GM20000 (cell line): Measurements from ENCODE around the gene B9D1.

ENCODE experiments used
- DNase-seq: peaks from one replicate; pipeline ENCODE4 v3.0.0; 2012; ENCODE audit warnings: low spot score
- TF ChIP-seq, protein P1 (sequence below): IDR thresholded peaks from 2 replicates; pipeline ENCODE4 v1.5.1; 2012; ENCODE audit warnings: mild to moderate bottlenecking, control low read depth; ENCODE audit errors: extremely low read depth, missing control alignments

B9D1 gene

DNA sequence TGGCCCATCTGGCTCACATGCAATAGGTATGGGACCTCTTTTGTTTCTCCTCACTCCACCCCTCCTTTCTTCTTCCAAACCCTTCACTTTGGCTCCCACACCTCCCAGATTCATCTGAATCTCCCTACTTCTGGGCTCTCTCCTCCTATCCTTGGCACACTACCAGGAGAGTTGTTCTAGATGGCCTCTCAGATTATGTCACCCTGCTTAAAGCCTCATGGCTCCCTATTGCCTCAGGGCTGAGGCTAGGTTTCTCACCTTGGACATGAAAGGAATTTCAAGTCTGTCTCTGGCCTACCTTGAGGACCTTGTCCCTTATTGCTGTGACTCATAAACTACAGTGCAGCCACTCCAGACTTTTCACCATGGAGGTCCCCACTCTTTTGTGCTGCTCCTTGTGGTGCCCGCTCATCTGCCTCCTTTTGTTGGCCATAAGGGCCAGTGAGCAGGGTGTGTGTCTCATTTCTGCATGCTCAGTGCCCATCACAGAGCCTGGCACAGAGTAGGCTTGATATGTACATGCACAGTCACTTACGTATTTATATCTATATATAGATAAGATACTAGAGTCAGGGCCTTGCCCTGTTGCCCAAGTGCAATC is 25.5 kb upstream of the B9D1 start:
- TF ChIP-seq, protein P1, sequence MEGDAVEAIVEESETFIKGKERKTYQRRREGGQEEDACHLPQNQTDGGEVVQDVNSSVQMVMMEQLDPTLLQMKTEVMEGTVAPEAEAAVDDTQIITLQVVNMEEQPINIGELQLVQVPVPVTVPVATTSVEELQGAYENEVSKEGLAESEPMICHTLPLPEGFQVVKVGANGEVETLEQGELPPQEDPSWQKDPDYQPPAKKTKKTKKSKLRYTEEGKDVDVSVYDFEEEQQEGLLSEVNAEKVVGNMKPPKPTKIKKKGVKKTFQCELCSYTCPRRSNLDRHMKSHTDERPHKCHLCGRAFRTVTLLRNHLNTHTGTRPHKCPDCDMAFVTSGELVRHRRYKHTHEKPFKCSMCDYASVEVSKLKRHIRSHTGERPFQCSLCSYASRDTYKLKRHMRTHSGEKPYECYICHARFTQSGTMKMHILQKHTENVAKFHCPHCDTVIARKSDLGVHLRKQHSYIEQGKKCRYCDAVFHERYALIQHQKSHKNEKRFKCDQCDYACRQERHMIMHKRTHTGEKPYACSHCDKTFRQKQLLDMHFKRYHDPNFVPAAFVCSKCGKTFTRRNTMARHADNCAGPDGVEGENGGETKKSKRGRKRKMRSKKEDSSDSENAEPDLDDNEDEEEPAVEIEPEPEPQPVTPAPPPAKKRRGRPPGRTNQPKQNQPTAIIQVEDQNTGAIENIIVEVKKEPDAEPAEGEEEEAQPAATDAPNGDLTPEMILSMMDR = no peak
- DNase-seq = no peak

DNA sequence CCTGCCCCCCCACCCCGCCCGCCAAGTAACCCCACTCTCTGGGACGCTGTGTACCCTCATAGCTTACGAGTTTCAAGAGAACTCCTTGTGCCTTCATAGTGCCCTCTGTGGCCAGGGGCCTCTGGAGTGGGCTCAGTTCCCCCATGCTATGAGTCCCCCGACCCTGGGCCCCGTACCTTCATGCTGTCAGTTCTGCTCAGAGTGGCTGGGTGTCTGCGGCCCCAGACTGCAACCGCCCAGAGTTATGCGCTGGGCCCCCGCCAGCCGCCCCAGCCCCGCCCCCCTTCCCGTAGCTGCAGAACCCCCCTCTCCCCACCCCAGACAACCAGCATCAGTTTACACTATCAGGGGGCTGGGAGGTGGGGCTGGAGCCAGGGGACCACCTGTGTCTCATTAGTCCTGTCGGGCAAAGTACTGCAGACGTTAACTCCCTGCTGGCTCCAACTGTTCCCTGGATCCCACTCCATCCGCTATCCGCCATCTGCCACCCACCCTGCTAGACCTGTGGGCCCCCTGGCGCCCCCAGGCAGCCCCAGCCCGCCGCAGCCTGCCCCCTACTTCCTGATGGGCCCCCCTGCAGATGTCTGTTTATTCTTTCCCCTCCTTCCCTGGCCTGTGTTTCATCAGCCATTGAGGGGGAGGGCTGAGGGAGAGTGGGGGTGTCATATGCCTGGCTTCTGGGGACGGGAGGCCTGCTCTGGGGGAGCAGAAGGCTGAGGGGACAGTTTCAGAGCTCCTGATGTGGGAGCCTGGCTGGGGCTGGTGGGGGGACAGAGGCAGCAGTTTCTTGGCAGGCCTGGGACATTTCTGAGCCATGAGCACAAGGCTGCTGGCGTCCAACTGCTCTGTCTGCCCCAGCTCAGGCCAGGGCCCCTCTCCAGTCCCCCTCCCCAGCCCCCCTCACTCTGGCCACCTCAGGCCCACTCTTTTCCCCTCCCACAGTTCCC is 24.7 kb upstream of the B9D1 start, which contains the start of gene MFAP4:
TSS of gene MFAP4 (minus strand) at position 217 of the 947 bp plus-strand sequence. CDS start at position 182, 35 bp downstream.
- DNase-seq = no peak
- TF ChIP-seq, protein P1 = no peak

DNA sequence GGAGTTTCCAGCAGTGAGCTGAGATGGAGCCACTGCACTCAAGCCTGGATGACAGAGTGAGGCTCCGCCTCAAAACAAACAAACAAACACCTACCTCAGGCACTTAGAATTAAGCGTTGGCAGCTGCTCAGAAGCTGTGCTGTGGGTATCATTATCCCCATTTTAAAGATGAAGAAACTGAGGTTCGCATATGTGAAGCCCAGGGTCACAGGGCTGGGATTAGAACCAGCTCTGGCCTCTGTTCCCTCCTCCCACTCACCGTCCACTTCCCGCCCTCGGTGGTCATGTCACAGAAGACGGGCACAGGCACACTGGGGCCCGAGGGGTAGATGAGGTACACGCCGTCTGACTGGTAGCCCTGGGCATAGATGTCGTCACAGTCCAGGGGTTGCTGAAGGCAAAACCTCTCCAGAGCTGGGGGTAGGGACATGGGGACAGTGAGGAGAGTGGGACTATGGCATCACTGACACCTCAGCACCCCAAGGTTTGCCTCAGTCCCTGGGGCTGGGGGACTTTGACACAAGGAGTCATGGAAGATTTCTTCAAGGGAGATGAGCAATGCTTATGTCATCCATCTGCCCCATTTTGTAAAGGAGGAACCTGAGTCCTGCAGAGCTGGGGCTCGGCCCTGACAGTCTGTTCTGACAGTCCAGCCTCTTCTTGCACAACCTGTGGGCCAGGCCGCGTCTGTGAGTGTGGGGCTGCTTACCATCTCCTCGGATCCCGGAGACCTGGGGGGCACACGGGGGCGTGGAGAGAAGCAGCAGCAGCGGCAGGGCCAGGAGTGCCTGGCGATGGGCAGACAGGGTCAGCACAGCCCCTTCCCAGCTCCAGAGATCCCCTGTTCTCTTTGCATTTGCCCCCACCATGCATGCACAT is 23.8 kb upstream of the B9D1 start:
- TF ChIP-seq, protein P1 = no peak
- no peak for DNase-seq

DNA sequence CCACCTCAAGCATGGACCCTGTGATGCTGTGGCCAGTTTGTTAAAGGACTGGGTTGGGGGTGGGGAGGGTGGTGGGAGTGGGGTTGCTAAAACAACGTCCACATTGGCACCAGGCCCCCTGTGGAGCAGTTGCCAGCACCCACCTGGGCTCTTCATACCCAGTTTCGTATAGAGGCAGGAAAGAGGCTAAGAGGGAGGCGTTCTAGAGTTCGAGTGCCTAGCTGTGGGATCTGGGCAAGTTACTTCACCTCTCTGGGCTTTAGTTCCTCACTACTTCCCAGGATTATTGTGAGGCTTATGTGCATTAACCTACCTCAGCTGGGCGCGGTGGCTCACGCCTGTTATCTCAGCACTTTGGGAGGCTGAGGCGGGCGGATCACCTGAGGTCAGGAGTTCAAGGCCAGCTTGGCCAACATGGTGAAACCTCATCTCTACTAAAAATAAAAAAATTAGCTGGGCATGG is 23.0 kb upstream of the B9D1 start:
- TF ChIP-seq, protein P1 = no peak
- DNase-seq = no peak

DNA sequence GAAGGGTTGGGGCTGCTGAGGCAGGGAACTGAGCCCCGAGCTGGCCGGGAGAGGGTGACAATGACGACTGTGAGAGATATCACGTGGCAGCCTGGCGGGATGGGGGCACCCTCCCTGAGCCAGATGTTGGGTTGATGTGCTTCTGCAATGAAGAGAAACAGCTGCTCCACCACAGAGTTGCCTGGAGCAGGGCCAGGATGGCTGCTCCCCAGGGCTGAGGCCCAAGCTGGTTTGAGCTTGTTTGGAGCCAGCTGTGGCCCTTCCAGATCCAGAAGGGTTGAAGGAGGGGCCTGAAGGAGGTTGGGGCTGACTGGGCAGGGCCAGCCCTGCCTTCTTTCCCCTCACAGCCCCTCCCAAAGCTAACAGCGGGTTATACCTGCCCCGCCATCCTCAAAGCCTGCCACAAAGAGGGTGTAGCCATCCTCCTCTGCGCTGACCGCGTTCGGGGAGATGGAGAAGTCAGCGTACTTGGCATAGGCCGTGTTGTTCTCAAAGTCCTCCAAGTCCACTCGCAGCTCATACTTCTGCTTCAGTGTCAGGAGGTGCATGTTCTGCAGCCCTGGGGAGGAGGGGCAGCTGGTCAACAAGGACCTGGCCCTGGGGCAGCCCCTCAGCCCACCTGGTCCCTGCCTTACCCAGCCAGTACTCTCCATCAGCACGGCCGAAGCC is 22.3 kb upstream of the B9D1 start:
- TF ChIP-seq, protein P1 = no peak
- DNase-seq = no peak

DNA sequence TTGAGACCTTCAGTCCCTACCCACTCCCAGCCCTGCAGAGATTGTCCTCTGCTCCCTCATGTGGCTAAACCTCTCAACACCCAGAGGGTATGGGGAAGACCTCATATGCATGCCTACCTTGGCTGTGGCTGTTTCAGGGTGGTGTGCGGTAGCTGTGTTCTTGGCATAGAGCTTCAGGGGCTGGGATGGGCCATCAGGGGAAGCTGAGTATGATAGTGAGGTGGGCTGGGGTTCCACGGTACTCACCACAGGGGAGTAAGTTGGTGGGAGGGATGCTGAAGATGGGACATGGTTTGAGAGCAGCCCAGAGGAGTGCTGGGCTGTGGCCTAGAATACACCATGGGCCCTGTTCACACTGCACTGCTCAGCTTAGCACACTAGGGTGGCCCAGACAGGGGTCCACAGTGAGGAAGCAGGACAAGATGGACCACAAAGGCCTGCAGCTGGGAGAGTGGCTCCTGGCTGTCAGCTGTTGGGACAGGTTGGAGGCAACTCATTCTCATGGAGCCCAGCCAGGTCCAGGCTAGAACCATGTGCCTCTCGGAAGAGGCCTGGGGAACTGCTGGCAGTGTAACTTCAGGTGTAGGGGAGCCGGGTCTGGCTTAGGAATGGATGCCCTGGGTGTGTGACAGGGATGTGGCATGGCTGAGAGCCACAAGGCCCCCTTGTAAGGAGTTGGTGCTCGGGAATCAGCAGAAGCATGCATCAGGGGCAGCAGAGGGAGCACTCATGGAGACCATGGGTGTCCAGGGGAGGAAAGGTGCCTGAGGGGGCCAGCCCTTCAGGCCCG is 21.4 kb upstream of the B9D1 start:
- DNase-seq = no peak
- TF ChIP-seq, protein P1 = no peak
